GM21515 (cell line): ENCODE measurements around the gene SATB2.

Source experiments
- ATAC-seq: cut with Tn5 transposase; IDR thresholded peaks from one replicate; pipeline ENCODE4 v1.9.1; 2021; ENCODE audit not compliant: unreplicated experiment

Gene SATB2

DNA sequence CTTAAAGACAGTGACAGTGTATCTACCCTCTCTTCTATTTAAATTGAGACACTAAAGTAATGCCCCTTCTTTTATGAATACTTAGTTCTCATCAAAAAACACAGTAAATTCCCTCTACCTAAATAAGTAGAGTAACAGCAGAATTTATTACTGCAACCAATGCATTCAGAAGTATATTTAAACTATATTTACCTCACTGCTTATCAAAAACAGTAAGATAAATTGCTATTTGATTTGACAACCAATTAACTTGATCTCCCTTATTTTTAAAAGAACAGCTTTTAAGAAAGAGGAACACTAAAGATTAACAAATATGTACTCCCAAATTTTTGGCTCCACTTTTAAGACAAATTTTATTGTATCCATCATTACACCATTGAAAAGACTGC, 4.8 kb downstream of the SATB2 start:
- no peak for ATAC-seq

DNA sequence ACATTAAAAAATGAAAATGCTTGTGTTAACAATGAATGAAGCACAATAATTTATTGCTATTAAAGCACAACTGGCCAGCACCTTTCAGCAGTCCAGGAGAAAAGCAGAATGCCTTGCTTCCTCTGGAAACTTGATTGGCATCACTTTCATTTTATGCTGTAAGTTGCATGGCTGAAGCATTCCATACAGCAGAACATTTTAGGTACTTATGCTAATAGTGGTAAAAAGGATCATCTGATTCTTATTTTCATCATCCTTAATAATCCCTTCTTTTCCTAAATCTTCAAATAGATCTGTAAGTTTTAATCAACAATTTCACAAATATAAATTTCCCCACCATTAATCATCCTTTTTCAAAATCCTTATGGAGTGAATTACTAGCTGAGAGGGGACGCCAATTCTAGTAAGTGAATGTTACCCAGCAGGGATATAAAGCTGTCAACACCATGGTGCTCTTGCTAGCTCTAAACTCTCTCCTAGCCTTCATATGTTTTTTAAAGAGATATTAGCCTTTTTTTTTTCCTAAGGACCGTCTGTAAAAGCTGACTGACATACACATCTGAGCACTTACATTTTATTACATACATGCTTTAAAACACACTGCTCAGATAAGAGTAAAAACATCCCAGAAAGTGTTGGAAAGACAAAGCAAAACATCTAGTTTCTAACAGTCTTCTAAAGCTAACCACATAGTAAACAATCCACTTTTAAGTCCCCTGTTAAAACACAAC, 5.3 kb downstream of the SATB2 start:
- no peak for ATAC-seq

DNA sequence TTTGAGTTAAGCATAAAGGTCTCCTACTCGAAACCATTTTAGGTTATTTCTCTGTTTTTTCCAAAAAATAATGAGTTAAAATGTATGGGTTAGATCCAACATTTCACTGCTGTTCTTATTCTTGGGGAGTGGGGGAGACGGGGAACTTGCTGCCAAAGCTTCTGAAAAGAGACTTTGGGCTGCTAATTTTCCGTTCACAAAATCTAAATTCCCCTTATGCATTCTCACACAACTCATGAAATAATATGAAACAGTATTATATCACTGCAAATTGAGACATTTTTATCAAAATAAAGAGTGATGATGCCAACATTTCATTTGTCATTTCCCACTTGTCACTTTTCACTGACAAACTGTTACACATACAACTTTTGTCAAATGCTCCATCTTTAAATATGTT, 7.8 kb downstream of the SATB2 start:
- no peak for ATAC-seq

DNA sequence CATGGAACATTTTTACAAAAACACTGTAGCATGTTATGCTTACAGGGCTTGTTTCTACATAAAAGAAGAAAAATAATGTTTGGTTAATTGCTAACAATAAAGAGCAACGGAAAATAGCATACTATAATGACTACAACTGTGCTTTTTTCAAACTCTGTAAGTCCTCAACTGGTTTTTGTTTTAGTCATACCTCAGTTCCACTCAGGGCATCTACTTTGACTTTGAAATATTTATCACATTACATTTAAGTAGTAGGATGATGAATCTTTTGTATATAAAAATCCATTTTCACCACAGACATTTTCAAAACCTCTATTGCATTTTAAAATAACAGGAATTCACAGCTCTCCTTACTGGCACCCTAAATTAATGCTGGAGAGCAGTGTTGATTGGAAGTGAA, 8.3 kb downstream of the SATB2 start:
- no peak for ATAC-seq

DNA sequence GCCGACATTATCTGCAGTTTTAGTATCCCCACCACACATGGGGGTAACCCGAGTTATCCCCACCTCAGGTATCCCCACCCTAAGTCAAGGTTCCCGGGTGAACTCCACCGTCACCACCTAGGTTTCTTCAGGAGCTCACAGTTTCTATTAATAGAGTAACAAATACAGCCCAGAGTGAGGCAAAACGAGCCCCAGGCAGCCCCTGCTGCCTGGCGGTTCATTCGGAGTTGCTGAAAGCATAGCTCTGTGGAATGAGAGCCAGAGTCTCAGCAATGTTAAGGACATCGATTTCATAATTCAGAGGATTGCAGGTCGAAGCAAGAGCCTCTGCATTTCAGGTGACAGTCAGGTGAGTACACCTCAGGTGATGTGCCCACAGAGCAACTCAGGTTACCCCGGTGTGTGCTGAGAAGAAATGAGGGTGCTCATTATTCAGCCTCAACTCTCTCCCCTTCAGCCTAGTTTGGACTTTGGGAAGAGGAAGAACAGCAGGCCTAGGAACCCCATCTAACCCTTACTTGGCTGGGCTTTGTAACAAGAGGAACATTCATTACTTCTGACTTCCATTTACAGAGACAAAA, 10.7 kb downstream of the SATB2 start:
- ATAC-seq: no peak

DNA sequence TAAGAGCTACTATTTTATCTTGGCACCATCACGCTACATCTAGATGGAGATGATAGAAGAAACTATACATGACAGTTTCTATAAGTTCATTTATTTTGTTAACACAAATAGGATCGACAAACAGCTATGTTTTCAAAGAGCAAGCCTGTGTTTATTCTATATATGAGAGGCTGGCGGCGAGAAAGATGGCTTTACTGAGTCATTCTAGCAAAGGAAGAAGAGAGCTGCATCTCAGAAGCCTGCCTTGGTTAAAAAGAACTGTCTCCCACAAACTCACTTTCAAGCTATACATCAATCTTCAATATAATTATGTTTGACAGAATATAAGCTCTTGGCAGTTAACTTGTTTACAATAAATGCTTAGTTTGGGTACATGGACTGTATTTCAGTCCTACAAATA, 13.0 kb downstream of the SATB2 start:
- no peak for ATAC-seq

DNA sequence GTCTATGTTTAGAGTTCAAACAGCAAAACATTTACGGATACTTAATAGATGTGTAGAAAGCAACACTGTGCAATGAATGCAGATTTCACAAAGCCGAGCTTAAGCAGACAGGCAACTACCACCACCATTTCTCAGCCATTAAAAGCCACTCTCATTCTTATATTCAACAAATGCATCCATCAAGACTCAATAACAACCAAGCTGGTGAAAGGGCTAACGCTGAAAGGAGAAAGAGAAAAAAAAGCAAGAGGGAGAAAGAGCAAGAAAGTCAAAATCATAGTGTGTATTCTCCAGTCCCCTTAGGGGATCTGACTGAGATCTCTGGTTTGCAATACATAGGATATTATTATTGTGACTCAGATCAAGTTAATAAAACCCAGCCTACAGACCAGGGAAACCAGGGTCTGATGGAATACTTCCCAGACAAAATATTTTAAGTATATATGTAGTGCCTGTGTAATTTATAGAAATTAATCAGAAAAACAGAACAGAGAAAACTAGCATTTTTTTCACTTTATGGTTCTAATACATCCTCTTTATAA, 14.1 kb downstream of the SATB2 start:
- no peak for ATAC-seq

DNA sequence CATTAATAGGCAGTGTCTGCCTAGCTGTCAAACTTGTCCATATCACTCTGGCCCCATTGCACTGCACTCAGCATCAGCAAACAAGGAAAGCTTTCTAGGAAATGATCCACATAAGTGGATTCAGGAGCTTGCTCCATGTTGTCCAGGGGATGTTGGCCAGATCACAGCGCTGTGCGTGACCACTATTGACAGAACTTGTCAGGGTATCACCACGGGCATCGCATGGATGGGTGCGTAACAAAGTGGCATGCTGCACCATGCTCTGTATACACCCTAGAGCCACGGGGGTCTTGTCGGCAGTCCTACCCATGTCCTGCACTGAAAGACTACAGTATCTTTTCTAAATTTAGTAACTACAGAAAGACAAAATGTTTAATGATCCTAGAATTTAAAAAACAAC, 15.6 kb downstream of the SATB2 start:
- ATAC-seq: no peak

DNA sequence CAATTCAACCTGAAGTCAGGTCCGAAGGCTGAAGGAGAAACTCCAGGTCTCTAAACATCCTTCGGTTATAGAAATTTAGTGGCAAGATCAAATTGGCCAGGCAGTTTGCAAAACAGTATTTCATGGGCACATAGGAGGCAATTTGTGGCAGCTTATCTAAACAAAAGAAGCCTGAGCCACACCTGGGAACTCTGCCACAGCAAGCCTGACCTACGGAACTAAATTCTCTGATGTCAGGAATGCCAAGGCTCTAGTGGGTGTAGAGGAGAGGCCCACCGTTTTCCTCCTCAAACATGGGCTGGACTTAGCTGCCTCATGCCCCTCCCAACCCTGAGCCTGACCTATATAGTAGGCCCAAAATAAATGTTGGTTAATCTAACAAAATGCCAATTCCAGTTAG, 16.0 kb downstream of the SATB2 start:
- ATAC-seq: no peak

DNA sequence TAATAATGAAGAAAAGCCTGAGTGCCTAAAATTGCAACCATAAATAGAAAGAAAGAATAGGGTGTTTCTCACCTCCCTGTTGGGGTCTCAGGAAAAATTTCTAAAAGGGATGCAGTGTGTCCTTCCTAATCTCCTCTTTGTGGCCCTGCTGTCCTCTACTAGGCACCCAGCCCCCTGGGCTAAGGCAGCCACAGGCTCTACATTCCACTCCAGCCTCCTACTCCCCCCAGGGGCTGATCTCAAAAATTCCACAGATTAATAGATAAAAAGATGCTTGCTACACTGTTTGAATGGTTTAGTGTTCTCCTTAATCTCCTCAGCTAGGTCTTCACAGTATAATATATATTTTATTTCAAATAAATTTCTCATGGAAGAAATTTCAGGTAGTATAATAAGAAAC, 17.6 kb downstream of the SATB2 start:
- ATAC-seq: no peak

DNA sequence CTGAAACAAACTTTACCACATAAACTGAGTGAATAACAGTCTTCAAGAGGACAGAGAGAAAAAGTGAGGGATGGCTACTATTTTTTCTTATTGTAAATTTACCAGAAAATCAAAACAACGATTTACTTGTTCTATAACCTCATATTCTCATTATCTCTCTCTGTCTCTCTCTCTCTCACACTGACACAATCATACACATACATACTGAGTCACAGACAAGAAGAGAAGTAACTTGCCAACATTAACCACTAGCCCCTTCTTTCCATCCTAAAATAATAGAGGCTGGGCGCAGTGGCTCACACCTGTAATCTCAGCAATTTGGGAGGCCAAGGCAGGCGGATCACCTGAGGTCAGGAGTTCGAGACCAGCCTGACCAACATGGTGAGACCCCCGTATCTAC, 18.2 kb downstream of the SATB2 start:
- no peak for ATAC-seq

DNA sequence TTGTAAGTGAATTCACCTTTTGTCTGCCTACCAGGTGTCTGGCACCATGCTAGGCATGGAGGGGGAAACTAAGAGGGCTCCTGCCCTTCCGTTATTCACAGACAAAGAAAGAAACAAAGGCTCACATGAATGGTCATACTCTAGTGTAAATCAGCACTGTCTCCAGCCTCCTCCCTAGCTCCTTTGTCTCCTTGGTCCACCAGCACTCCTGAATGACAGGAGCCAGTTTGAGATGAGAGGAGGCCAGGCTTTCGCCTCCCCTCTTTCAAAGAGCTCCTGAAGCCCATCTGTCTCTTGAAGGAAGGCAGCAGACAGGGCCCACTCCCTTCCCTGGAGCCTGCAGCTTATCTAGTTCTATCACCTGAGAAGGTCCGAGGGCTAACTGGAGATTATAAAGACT, 18.7 kb downstream of the SATB2 start:
- no peak for ATAC-seq

DNA sequence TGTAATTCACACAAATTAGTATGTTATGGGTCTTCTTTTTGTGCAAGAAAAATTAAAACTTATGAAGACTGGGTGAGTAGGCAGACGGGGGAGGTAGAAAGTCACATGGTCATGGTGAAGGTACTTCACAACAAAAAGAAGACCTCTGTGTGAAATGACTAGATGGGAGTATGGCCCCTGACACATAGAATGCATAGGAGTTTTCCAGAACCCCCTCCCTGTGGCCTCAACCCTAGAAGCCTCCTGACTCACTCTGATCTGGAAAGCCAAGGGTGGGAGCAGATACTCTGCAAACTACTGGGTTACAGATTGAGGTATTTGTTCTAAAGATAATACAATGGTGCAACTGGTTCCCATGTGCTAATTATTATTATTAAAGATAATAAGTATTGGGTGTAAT, 23.2 kb downstream of the SATB2 start:
- no peak for ATAC-seq

DNA sequence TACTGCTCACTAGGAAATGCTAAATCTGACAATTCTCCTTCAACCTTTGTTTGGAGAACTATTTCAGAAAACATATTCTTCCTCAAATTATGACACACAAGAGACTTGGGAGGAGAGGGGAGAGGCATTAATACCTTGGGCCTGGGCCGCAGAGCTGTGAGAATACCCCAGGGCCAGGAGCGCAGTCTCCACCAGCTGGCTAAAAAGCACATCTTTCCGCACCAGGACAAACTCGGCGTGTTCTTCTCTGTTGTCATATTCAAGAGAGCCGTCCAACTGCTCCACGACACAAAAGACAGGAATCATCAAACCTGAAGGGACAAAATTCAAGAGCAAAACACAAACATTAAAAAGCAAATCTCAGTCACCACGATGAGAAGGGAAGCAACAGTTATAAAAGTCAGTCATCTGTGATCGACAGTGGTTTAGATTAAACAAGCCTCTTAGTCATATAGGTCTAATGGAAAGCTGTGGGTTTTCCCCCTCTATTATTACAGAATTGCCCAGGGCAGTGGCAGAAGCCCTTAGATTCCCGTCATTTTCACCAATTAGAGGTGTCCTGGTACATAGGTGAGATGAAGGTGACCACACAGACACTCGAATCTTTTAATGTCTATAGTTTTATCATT, 24.4 kb downstream of the SATB2 start:
- ATAC-seq: no peak

DNA sequence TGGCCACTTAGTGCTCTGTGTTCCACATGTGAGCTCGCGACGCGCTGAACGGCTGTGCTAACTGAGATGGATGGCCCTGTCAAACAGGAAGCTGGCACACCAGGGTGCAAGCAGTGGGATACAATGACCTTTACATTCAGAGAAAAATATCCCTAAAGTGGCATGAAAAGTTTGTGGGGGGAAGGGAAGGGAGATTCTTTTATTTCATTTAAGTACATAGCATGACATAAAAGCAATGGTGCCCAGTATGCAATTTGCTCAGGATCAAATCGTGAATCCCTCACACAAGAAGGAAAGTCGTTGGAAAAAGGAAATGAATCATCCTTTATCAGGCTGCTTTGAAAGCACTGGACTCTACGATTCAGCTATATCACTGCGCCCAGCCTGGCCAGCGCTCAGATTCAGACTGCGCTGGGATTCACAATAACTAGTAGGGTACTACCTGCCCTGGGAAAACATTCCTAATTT, 26.0 kb downstream of the SATB2 start:
- no peak for ATAC-seq

DNA sequence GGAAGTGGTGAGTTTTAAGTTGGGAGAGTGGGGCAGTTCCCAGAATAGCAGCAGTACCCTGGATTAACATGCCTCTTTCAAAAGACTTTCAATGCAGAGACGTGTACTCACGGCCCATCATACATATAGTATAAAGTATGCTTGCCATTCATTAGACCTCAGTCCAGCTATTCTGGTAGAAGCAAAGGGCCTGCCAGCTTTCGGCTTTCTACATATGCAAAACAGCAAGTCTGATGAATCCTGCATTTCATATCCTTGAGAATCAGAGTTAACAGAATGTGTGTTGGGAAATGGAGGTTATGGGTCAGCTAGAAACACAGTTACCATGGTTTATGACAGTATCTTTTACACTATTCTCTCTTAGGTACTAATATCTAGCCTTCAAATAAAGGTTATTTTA, 27.5 kb downstream of the SATB2 start:
- no peak for ATAC-seq

DNA sequence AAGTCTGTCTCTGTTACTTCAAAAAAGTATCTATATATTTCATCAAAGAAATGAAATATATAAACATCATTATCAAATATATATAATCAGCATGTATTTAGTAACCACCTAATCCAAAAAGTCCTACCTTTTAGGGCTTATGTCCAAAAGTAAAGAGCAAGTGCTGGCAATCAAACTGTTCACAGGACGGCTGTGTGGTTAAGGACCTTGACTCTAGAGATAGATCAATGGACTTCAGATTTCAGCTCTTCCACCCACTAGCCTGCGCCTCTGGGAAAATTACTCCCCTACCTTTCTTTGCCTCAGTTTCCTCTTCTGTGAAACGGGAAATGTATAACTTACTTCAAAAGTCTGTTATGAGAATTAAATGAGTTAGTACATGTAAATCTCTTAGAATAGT, 29.4 kb downstream of the SATB2 start:
- ATAC-seq: no peak

DNA sequence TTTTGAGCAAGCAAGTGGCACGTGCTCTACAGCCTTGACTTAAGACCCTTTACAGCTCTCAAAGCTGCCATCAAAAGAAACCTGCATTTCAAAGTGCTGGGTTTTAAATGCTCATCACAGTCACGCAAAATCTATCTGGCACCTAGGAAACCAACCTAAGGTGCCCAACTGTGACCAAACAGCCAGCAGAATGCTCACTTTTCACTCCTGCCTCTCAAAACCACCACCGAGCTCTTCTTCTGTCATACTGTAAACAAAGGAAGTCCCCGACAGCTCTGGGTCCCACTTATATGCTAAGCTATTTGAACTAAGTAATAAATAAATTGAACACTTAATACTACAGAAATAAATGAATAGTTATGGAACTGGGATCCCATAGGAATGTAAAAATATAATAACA, 33.6 kb downstream of the SATB2 start:
- no peak for ATAC-seq

DNA sequence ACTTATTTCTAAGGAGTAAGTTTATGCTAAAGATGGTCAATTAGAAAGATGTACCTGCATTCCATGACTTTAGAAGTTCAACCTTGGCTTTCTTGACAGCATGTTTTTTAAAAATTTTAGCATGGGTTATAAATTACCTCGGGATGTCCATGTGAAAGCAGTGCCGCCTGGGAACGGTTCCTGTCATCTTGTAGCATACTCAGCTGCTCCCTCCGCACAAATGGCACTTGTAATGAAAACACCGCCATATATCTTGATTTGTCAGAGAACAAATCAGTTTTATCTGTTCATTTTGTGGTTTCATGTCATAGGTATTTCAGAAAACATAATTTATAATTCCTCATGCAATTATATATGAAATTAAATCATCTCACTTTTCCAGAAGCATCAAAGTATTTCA, 38.3 kb downstream of the SATB2 start:
- no peak for ATAC-seq

DNA sequence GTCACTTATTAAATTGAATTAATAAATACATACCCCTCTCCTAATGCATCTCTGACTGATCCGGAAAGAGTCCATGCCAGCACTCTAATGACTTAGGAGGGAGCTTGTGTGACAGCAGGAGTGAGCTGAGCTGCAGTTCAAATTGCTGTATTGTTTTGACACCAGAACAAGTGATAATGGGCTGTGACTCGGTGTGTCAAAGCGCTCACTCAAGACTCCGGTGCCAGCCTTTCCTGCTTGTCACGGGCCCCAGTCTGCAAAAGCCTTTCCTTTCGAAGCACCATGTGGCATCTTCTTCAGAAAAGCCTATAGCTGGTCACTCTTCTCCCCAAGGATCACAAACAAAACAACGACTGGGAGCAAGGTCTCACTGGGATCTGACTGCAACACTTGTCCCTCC, 43.3 kb downstream of the SATB2 start:
- no peak for ATAC-seq

DNA sequence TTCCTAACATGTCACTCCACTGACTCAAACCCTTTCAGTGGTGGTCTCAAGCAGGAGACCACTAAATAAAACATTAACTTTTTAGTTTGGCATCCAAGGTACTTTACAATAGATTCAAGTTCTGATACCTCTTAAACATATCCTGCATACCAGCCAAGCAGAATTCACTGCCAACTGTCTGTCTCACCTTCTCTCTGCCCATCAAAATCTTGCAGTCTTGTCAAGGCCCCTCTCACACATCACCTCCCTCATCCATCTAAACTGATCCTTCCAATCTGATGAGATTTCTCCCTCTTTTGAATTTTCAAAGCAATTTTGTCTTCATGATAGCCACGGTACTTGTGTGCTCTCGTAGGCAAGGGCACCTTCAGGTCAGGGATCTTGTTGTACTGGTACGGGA, 43.7 kb downstream of the SATB2 start:
- no peak for ATAC-seq

DNA sequence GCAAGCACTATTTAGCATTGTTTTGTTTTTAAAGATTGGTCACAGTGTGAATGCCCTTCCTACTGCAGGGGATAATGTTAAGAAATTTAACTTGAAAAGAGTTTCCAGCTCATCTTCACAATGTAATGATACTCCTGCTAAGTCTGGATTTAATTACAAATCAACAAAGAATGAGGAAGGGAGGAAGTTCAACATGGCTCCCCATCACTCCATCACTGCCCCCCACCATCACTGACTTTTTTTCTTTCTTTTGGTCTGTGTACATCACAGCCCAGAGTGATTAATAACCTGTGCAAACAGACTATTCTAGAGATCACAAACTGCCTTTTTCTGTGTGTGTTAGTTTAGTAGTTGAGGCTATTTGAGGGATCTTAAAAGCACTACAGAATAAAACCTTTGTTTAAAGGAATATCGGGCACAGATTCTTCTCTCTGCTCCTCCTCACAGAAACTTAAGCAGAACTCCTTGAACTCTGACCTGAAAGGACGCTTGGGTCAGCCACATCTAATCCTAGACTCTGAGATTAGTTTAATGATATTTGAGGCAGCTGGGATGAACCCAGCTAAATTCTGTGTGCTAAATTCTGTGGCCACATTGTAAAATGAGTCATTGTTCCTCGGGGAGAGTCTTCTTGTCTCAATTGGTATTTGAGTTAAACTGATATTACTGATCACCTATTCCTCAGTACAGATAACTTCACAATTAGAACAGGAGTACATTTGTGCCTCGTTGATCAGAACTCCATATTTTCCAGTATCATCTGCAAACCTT, 47.8 kb downstream of the SATB2 start:
- no peak for ATAC-seq
